IPS DF 4.7 (cell line): ENCODE measurements around the gene SURF1.
"Not testable (repeated sequence)": the region's sequence is repeated elsewhere in the genome, so short reads cannot be mapped to it uniquely, and the experiment has no call there.

Experiments used
- DNase-seq: peaks from one replicate; pipeline ENCODE4 v3.0.0-alpha.2; 2013; ENCODE audit warnings: low spot score; ENCODE audit errors: extremely low read depth

The SURF1 gene, protein sequence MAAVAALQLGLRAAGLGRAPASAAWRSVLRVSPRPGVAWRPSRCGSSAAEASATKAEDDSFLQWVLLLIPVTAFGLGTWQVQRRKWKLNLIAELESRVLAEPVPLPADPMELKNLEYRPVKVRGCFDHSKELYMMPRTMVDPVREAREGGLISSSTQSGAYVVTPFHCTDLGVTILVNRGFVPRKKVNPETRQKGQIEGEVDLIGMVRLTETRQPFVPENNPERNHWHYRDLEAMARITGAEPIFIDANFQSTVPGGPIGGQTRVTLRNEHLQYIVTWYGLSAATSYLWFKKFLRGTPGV

DNA sequence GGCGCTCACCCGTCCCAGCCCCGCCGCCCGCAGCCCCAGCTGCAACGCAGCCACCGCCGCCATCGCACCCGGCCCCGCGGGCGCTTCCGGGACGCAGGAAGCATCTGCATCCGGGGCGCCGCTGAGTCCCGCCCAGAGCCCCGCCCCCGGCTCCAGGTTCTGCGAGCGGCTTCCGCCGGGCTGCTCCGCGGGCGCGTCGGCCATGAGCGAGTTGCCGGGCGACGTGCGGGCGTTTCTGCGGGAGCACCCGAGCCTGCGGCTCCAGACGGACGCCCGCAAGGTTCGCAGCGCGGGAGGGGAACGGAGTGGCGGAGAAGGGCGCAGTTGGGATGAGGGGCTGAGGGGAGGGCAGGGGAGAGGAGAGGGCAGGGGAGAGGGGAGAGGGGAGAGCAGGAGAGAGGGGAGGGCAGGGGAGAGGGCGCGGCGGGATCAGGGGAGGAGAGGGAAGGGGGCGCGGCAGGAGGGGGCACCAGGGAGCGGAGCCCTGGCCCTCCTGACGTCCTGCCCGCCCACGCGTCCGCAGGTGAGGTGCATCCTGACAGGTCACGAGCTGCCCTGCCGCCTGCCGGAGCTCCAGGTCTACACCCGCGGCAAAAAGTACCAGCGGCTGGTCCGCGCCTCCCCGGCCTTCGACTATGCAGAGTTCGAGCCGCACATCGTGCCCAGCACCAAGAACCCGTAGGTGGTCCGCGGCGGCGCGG is at the start of gene SURF1, which contains the start of gene SURF2:
Gene SURF1, minus strand, starts transcription at position 97 of the 701 bp plus-strand sequence. Its CDS starts 34 bp downstream, at position 63.
Gene SURF2, plus strand, starts transcription at position 160 of the 701 bp plus-strand sequence. Its CDS starts 43 bp downstream, at position 203.
- no peak for DNase-seq

DNA sequence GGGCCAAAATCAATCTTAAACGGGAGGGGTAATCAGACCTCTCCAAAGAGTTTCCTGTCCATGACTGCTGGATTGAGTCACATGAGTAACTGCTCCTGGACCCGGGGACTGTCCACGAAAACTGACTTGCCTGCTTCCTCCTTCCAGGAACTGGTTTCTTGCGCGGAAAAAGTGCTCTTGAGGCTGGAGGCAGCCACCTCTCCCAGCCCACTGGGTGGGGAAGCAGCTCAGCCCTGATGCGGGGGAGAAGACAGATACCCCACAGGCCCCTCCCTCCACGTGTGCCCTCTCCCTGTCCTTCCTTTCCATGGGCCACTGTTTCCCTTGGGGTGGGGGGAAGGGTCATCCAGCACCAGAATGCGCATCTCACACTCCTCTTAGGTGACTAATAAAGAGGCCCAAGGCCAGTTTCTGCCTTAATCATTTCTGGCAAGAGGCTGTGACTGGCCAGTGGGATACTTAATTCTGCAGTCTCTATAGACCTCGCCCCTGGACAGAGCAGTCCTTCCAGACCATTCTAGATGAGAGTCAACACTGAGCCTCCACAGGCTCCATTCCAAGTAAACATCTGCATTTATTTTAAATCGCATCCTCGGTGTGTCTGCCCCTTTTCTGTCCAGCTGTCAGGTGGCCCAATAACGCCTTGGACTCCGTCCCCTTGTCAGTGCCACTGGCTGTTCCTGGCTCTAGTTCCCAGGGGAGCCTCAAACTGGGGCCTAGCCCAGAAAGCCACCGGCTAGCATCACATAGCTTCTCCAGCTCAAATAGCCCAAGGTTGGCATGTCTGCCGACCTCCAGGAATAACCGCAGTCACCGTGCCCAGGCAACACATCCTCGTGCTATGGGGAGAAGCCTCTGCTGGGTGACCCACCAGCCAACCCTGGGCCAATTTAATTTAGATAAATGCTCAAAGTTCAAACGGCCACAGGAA is 49.5 kb upstream of the SURF1 start:
- no peak for DNase-seq

DNA sequence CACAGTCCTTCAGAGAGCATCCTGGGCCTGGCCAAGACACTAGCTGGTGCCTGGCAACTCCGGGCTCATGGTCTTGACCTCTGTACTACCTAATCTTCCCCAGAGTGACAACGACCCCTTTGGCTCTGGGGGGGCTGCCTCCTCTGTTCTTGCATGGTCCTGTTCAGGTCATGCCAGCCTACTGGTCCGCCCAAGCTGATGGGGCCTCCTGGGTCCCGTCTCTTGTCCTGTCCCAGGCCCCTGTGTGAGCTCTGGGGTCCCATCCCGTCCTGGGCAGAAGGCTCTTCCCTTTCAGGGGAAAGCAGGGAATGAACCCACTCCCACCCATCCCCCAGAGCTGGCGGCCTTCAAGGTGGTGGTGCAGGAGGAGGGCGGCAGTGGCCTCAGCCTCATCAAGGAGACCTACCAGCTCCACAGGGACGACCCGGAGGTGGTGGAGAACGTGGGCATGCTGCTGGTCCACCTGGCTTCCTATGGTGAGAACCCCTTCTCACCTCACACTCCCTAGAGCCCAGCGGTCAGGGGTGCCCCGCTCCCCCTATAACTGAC is 48.2 kb upstream of the SURF1 start:
- DNase-seq, result no peak

DNA sequence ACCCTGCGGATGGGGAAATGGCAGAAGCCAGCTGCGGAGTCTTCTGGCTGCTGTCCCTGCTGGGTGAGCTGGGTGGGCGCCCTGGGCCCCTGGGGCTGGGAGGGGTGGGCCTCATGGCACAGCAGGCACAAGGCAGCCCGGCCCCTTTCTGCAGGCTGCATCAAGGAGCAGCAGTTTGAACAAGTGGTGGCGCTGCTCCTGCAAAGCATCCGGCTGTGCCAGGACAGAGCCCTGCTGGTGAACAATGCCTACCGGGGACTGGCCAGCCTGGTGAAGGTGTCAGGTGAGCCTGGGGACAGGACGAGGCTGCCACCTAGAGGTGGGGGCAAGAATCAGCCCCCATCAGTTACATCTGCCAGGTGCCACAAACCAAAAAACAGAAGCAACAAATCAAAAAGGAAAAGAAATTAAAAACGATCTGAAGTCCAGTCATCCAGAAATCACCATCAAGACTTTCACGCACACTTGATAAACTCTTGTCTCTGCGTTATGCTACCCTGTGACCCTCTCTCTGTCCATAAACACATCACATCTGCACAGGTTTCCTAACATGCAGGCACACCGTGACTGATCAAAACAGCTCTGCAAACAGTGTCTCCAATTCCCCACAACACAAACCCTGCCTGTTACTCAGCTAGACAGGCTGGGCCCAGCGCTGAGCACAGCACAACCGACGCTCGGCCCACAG is 47.6 kb upstream of the SURF1 start:
- DNase-seq, result no peak

DNA sequence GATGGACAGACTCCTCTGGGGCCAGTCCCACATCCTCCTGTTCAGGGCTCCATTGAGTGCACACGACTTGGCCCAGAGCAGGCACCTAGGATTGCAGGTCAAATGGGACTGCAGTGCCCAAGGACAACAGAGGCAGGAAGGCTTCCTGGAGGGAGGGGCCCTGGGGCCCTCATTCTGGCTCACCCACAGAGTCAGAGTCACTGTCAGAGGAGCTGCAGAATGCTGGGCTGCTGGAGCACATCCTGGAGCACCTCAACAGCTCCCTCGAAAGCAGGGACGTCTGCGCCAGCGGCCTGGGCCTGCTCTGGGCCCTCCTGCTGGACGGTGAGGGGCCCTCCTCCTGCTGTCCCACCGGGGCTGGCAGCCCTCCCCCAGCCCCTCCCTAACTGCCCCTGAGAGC is 46.4 kb upstream of the SURF1 start:
- DNase-seq, result no peak

DNA sequence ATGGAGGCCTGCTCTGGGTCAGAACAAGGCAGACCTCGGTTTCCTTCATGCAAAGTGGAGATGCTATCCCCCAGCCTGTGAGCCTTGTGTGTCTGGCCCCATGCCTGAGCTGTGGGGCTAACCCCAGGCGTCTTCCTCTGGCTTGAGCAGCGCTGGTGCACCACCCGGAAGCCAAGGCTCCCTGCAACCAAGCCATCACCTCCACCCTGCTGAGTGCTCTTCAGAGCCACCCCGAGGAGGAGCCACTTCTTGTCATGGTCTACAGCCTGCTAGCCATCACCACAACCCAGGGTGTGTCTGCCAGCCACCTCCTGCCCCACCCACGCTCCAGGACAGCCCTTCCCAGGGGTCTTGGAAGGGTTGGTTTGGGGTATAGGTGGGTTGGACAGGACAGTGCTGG is 45.3 kb upstream of the SURF1 start:
- no peak for DNase-seq

DNA sequence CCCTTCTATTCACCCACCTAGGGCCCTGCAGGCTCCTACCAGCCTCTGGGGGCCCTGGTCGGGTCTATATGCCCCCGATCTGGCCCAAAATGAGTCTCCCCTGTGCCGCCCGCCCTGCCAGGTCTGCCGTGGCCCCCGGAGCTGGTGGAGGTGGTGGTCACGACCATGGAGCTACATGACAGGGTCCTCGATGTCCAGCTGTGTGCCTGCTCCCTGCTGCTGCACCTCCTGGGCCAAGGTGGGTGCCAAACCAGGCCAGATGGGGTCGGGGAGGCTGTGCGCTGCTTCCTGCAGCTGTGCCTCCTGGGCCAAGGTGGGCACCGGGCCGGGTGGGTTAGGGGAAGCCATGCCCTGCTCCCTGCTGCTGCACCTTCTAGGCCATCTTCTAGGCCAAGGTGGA is 44.0 kb upstream of the SURF1 start:
- no peak for DNase-seq

DNA sequence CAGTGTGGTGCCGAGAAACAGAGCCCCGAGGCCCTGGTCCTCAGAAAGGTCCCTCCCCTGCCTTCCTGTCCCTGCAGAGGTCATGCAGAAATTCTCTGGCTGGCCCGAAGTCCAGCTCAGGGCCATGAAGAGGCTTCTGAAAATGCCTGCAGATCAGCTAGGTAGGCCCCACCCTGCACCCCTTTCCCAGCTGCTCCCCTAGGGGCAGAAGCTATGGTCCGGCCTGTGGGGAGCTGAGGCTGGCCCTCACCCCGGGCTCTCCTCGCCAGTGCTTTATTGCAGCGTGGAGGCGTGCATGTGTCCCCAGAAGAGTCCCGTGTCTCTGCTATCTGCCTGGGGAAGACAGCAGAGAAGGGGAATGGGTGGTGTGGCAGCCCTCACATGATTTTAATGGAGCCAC is 41.6 kb upstream of the SURF1 start:
- DNase-seq, result no peak

DNA sequence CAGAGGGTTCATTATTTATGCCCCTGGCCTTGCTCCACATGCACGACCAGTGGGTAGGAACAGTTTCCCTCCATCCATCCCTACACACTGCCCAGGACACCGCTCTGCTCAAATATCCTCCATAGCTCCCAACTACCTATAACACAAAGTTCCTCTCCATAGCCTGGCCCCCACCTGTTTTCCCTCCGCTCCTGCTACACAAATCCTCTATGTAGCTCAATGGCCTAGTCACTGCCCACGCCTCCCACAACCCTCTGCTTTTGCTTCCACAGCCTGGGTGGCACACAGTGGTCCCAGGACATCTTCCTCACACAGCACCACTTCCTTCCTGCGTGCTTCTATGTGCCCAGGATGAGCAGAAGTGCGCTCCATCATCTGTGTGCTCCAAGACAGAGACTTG is 41.1 kb upstream of the SURF1 start:
- DNase-seq, result no peak

DNA sequence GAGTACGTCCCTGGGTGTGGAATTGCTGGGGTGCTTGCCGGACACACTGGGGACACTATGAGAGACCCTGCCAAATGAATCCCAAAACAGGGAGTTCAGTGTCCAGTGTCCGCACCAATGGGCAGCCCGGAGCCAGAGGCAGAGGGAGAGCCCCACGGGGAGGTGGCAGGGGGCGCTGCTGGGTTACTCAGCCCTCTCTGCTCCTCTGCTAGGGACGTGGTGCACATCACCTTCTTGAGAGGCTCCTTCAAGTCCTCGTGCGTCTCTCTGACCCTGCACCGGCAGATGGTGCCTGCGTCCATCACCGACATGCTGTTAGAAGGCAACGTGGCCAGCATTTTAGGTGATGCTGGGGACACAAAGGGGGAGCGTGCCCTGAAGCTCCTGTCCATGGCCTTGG is 40.7 kb upstream of the SURF1 start:
- DNase-seq, result no peak

DNA sequence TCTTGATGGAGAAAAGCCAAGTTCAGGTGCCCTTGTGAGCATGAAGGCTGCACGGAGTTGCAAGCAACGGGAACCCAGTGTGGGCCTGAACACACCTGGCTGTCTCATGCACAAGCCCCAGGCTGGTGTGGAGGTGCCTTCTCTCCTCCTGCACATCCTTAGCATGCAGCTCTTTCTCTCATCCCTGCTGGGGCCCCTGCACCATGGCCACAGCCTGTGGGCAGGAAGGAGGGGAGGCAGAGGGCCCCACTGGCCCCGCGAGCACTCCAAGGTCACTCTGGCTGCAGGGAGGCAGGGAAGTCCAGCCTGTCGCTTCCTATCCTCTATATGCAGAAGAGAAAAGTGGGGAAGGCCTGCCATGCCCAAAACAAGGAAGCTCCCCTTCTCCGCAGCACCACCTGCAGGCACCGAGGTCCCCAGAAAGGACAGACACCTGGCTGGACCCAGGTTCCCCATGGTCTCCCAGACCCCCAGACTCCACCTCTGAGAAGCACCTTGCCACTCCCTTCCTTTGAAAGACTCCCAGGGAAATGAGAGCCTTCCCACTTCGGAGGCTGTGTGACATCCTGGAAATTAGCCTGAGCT is 38.5 kb upstream of the SURF1 start:
- DNase-seq, result no peak

DNA sequence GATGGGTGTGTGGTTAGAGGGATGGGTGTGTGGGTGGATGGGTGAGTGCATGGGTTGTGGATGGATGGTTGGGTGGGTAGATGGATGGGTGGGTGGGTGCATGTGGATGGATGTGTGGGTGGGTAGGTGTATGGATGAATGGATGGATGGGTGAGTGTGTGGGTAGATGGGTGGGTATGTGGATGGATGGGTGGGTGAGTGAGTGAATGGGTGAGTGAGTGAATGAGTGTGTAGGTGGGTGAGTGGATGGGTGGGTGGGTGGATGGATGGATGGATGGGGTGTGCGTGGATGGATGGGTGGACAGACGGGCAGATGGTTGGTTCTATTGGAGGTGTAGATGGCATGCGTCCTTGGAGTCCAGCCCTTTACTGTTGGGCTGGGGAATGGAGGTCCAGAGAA is 37.1 kb upstream of the SURF1 start:
- no peak for DNase-seq

DNA sequence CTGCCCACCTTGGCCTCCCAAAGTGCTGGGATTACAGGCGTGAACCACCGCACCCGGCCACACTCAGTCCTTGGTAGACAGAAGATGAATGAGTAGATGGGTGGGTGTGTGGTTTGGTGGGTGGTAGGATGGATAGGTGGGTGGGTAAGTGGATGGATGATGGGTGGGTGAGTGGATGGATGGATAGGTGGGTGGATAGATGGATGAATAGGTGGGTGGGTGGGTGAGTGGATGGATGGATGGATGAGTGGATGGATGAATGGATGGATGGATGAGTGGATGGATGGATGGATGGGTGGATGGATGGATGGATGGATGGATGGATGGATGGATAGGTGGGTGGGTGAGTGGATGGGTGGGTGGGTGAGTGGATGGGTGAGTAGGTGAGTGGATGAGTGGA is 36.0 kb upstream of the SURF1 start:
- not testable (repeated sequence) for DNase-seq

DNA sequence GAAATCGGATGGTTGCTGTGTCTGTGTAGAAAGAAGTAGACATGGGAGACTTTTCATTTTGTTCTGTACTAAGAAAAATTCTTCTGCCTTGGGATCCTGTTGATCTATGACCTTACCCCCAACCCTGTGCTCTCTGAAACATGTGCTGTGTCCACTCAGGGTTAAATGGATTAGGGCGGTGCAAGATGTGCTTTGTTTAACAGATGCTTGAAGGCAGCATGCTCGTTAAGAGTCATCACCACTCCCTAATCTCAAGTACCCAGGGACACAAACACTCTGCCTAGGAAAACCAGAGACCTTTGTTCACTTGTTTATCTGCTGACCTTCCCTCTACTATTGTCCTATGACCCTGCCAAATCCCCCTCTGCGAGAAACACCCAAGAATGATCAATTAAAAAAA is 35.2 kb upstream of the SURF1 start:
- not testable (repeated sequence) for DNase-seq

DNA sequence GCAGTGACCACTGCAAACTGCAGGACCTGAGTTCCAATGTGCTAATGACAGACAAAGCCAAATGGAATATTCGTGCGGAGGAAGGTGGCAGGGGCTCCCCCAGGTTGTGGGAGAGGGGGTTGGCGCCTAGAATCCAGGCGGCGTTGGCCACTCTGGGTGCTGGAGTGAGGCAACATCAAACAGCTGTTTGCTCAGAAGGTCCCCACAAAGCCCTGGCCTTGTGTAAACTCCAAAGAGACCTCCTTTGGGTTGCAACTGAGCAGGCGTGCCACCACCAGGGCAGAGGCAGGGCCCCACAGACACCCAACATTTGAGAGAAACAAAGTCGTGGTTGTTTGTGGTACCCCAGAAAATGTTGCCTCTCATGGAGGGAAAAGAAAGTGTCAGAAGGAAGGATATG is 34.4 kb upstream of the SURF1 start:
- no peak for DNase-seq

DNA sequence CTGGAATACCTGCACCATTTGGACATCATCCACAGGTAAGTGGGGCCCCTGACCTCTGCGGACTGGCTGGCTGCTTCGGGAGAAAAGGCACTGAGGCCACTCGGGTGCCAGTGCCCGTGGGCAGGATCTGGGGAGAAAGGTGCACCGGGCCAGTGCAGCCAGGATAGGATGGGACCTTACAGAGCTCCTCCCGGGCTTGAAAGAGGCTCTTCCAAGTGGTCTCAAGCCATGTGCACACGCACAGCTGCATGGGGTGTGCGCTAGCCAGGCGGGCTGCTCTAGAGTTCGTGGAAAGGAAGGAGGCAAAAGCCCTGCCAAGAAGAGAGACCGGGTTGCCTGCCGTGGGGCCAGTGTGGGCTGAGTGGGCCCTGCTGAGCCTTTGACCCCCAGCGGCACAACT is 33.3 kb upstream of the SURF1 start:
- DNase-seq, result no peak

DNA sequence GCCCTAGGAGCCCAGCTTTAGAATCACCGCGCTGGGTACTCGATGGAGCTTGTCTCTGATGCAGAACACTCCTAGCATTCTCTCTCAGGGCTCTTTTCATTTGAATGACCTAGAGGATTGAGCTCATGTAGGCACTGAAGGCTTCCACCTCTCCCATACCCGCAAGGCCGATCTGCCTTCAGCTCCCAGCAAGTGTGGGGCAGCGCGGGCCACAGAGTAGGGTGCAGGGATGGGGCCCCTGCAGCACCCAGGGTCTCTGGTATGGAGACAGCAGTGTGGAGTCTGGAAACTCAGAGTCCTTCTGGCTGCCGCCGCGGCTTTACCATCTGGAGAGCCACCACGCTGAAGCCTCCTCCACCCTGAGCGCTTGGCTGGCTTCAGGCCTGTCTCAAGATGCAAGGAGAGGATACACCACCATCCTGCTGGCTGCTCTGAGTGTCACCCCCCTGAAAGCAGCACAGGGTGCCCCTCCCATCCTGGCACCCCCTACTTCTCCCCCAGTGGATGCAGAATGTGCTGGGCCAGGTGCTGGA is 32.8 kb upstream of the SURF1 start:
- no peak for DNase-seq

DNA sequence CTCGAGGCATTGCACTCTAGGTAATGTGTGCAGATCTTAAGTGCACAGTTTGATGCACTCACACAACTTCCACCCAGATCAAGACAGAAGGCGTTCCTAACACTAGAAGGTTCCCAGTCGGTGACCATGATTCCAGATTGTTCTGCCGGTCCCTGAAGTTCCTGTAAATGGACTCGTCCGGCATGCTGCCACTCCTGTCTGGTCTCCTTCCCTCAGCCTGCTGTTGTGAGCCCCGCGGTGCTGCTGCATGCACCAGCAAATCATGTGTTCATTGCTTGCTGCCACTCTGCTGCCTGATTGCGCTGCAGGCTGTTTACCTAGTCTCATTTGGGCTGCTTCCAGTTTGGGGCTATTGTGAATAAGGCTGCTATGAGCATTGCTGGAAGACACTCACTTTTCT is 31.4 kb upstream of the SURF1 start:
- DNase-seq, result no peak

DNA sequence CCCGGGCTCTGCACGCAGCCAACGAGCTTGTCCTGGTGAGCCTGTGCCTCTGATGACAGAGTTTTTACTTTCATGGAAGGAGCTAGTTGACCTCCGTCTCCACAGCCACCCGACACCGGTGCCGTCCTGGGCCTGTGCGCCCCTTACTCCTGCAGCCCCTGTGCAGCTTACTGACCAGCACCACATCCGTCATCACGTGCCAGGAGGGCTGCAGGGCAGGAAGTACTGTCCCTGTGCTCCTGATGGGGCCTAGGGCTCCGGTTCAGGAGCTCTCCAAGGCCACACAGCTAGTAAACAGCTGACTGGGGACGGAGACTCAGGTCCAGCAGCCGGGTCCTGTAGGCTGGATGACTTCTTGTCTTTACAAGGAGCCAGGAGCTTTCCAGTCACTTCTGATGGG is 30.1 kb upstream of the SURF1 start:
- no peak for DNase-seq

DNA sequence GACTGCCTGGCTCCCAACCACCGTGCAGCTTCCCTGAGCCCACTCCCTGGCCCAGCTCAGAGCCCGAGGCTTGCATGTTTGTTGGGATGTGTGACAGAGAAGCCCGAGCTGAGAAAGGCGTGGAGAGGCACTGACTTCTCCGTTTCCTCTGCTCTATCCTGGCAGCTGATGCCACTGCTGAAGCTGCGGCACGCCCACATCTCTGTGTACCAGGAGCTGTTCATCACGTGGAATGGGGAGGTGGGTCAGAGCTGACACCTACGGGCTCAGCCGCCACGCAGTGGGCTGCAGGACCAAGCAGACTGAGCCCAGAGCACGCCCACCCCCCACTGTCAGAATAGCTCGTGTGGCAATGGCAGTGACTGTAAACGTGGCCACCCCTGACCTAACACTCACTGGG is 29.2 kb upstream of the SURF1 start:
- DNase-seq, result no peak
